Nephron progenitor cell (in vitro differentiated cells): ENCODE results near the gene ESF1.

Source experiments
- DNase-seq: peaks from one replicate; pipeline ENCODE4 v3.0.0; 2021
- H3K27ac Mint-ChIP-seq: 2 replicates; pipeline ENCODE4 v1.8.0; 2021; ENCODE audit warnings: mild to moderate bottlenecking, moderate library complexity, mixed read lengths
- H3K27me3 Mint-ChIP-seq: 2 replicates; pipeline ENCODE4 v1.8.0; 2021; ENCODE audit warnings: mild to moderate bottlenecking, low read depth, mixed read lengths; ENCODE audit not compliant: poor library complexity
- H3K36me3 Mint-ChIP-seq: 2 replicates; pipeline ENCODE4 v1.8.0; 2021; ENCODE audit warnings: low read depth, mixed read lengths
- H3K4me1 Mint-ChIP-seq: 2 replicates; pipeline ENCODE4 v1.8.0; 2021; ENCODE audit warnings: mixed read lengths
- H3K4me3 Mint-ChIP-seq: 2 replicates; pipeline ENCODE4 v1.8.0; 2021; ENCODE audit warnings: mild to moderate bottlenecking, moderate library complexity, mixed read lengths
- H3K9me3 Mint-ChIP-seq: 2 replicates; pipeline ENCODE4 v1.8.0; 2021; ENCODE audit warnings: mild to moderate bottlenecking, moderate library complexity, mixed read lengths
- TF ChIP-seq, protein P1 (sequence below): fragments of 200-600 bp; sonication (generic); IDR thresholded peaks from 2 replicates; pipeline ENCODE4 v1.5.0; 2021; ENCODE audit warnings: antibody characterized with exemption

The ESF1 gene, protein sequence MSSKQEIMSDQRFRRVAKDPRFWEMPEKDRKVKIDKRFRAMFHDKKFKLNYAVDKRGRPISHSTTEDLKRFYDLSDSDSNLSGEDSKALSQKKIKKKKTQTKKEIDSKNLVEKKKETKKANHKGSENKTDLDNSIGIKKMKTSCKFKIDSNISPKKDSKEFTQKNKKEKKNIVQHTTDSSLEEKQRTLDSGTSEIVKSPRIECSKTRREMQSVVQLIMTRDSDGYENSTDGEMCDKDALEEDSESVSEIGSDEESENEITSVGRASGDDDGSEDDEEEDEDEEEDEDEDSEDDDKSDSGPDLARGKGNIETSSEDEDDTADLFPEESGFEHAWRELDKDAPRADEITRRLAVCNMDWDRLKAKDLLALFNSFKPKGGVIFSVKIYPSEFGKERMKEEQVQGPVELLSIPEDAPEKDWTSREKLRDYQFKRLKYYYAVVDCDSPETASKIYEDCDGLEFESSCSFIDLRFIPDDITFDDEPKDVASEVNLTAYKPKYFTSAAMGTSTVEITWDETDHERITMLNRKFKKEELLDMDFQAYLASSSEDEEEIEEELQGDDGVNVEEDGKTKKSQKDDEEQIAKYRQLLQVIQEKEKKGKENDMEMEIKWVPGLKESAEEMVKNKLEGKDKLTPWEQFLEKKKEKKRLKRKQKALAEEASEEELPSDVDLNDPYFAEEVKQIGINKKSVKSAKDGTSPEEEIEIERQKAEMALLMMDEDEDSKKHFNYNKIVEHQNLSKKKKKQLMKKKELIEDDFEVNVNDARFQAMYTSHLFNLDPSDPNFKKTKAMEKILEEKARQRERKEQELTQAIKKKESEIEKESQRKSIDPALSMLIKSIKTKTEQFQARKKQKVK

DNA sequence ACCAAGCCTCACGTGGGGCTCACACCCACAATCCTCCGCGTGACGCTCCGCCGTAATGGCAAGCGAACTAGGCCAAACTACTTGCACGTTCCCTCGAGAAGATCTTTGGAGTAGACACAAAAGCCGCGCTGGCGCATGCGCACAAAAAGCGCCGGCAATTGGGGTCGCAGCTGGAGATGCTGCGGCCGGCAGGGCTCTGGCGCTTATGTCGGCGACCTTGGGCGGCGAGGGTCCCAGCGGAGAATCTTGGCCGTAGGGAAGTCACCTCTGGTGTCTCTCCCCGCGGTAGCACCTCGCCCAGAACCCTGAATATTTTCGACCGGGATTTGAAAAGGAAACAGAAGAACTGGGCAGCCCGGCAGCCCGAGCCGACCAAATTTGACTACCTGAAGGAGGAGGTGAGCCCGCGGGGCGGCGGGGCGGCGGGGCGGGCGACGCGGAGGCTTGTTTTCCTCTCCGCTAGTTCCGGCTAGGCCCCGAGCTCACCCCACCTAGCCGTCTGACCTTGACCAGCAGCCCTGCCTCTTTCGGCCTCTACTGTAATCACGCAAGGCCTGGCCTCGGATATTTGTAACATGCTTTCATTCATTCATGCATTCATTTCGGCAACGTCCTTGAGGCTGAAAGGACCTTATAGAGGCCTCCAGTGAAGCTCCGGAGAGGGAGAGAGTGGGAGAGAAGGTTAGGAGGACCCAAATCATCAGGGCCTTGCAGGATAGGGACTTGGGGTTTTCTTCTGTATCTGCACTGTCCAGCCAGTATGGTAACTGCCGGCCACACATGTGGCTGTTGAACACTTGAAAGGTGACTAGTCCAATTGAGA is at the start of gene ESF1, which contains the start of gene NDUFAF5:
Gene ESF1 (minus strand): TSS at position 27 of the 823 bp plus-strand sequence. CDS start 1,779 bp downstream, outside the sequence.
Gene NDUFAF5 (plus strand): TSS at position 136 of the 823 bp plus-strand sequence. CDS start 41 bp downstream, at position 177.
- H3K9me3 Mint-ChIP-seq = no peaks in the 10 kb centered on the region
- H3K27me3 Mint-ChIP-seq = no peaks in the 10 kb centered on the region
- peaks cover 52% of the 10 kb centered on the region for H3K4me1 Mint-ChIP-seq
- peak; percentile 92 for DNase-seq
- TF ChIP-seq, protein P1, sequence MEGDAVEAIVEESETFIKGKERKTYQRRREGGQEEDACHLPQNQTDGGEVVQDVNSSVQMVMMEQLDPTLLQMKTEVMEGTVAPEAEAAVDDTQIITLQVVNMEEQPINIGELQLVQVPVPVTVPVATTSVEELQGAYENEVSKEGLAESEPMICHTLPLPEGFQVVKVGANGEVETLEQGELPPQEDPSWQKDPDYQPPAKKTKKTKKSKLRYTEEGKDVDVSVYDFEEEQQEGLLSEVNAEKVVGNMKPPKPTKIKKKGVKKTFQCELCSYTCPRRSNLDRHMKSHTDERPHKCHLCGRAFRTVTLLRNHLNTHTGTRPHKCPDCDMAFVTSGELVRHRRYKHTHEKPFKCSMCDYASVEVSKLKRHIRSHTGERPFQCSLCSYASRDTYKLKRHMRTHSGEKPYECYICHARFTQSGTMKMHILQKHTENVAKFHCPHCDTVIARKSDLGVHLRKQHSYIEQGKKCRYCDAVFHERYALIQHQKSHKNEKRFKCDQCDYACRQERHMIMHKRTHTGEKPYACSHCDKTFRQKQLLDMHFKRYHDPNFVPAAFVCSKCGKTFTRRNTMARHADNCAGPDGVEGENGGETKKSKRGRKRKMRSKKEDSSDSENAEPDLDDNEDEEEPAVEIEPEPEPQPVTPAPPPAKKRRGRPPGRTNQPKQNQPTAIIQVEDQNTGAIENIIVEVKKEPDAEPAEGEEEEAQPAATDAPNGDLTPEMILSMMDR = no peak
- peak within 1 kb of the TSS; percentile 99 for H3K27ac Mint-ChIP-seq
- H3K36me3 Mint-ChIP-seq = peaks cover 39% of the 10 kb centered on the region
- H3K4me3 Mint-ChIP-seq = peak within 1 kb of the TSS; percentile 98

DNA sequence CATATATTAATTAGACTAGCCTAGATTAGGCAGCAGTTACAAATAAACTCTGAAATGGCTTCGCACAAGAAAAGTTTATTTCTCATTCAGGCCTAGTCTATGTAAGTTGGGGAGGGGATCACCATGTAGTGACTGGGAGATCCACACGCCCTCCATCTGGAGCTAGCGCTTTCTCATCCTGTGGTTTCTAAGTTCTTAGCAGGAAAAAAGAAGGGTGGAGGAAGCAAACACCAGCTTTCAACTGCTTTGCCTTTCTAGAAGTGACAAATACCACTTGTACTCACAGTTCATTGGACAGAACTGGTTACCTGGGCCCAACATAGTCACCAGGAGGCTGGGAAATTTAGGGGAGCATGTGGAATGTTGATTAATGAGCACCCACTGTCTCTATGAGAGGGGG is 46.8 kb upstream of the ESF1 start:
- Mint-ChIP-seq H3K4me1 (peaks cover 5% of the 10 kb centered on the region), H3K4me3 (no peak overlapping the region), H3K9me3 (no peaks in the 10 kb centered on the region), H3K27ac (no peak overlapping the region), H3K27me3 (peaks cover 10% of the 10 kb centered on the region), H3K36me3 (no peaks in the 10 kb centered on the region)
- TF ChIP-seq, protein P1 = no peak
- DNase-seq = no peak

DNA sequence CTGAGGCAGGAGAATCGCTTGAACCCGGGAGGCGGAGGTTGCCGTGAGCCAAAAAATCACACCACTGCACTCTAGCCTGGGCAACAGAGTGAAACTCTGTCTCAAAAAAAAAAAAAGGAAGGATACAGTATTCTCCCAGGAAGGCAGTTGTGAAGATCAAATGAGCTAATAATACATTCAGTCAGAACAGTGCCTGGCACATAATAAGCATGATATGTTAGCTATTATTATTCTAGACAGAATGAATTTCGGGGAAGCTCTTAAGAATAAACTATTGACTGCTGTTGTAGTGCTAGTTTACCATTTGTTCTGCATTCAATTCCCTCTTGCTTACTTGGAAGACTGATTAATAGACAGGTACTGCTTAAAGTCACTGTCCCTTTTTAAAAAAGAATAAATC is 40.7 kb upstream of the ESF1 start:
- Mint-ChIP-seq H3K27me3 (peaks cover 15% of the 10 kb centered on the region), H3K4me1 (peaks cover 5% of the 10 kb centered on the region), H3K9me3 (no peaks in the 10 kb centered on the region), H3K27ac (no peak overlapping the region), H3K4me3 (no peak overlapping the region), H3K36me3 (peaks cover under 1% of the 10 kb centered on the region)
- TF ChIP-seq, protein P1 = no peak
- no peak for DNase-seq

DNA sequence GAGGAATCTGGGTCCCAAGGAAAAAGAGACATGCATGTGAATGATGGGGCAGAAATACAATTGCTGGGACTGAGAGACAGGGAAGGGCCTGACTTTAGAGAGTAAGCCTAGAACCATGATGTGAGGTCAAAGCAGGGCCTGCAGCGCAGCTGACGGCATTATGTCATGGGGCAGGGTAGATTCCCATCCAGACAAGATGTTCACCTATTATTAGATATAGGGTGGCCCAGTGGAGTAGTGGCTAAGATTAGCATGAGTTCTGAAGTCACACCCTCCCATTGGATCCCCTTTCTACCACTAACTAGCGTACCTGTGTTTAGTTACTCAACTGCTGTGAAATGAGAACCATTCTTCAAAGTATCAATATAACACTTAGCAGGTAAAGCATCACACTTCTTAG is 39.7 kb upstream of the ESF1 start:
- Mint-ChIP-seq H3K9me3 (no peaks in the 10 kb centered on the region), H3K27me3 (peaks cover 15% of the 10 kb centered on the region), H3K4me3 (no peak overlapping the region), H3K4me1 (peaks cover 5% of the 10 kb centered on the region), H3K36me3 (peaks cover 5% of the 10 kb centered on the region), H3K27ac (no peak overlapping the region)
- TF ChIP-seq, protein P1 = no peak
- no peak for DNase-seq

- peaks cover 10% of the 10 kb centered on the region for H3K36me3 Mint-ChIP-seq
- H3K27ac Mint-ChIP-seq = no peak overlapping the region
- H3K9me3 Mint-ChIP-seq = no peaks in the 10 kb centered on the region
- H3K4me3 Mint-ChIP-seq = no peak overlapping the region
- peaks cover 5% of the 10 kb centered on the region for H3K4me1 Mint-ChIP-seq
- no peak for DNase-seq
- peaks cover 8% of the 10 kb centered on the region for H3K27me3 Mint-ChIP-seq
- TF ChIP-seq, protein P1 = no peak
Measured at GRCh38 chr20:13822459-13822858, 37.7 kb upstream of the ESF1 start.
